Measurements from ENCODE around the gene HAP1.
A peak's percentile ranks its signal among the peaks of the same experiment; 100 is the strongest.
"Not testable (repeated sequence)": the region's sequence is repeated elsewhere in the genome, so short reads cannot be mapped to it uniquely, and the experiment has no call there.

HAP1 gene

GRCh38 chr17:41678907-41679739 lies 55.3 kb downstream of the HAP1 start:
- DNase-seq (ENCODE audit: extremely low read depth, low read depth) = peak; percentile 37
- peak overlapping the region; percentile 16; the same call in 1 of the 2 replicates for H3K4me3 ChIP-seq (replicated peaks; ENCODE audit: low read depth, low read length)
- TF ChIP-seq, protein P1, sequence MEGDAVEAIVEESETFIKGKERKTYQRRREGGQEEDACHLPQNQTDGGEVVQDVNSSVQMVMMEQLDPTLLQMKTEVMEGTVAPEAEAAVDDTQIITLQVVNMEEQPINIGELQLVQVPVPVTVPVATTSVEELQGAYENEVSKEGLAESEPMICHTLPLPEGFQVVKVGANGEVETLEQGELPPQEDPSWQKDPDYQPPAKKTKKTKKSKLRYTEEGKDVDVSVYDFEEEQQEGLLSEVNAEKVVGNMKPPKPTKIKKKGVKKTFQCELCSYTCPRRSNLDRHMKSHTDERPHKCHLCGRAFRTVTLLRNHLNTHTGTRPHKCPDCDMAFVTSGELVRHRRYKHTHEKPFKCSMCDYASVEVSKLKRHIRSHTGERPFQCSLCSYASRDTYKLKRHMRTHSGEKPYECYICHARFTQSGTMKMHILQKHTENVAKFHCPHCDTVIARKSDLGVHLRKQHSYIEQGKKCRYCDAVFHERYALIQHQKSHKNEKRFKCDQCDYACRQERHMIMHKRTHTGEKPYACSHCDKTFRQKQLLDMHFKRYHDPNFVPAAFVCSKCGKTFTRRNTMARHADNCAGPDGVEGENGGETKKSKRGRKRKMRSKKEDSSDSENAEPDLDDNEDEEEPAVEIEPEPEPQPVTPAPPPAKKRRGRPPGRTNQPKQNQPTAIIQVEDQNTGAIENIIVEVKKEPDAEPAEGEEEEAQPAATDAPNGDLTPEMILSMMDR (IDR thresholded peaks at IDR 0.05; ENCODE audit: low read depth, low read length, missing control alignments) = no peak

GRCh38 chr17:41678411-41678906 lies 56.0 kb downstream of the HAP1 start:
- DNase-seq (ENCODE audit: extremely low read depth, low read depth) = no peak
- peak overlapping the region; percentile 16; the same call in 1 of the 2 replicates for H3K4me3 ChIP-seq (replicated peaks; ENCODE audit: low read depth, low read length)
- TF ChIP-seq, protein P1 (IDR thresholded peaks at IDR 0.05; ENCODE audit: low read depth, low read length, missing control alignments) = no peak

DNA sequence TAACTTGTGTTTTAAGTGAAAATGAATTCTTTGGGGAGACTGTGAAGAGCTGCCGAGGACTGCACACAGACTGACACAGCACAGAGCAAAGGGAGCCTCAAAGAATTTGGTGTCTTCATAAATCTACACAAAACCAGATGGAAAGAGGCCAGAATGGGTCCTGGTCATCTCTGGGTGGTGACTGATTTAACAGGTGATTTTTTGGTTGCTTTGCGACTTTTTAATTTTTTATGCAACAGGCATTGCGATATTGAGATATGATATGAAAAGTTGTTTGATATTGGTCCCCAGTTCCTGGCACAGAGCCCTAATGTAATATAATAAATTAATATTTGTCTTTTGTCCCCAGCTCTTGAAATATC lies 58.4 kb downstream of the HAP1 start:
- no peak for DNase-seq (ENCODE audit: extremely low read depth, low read depth)
- TF ChIP-seq, protein P1 (IDR thresholded peaks at IDR 0.05; ENCODE audit: low read depth, low read length, missing control alignments) = no peak
- H3K4me3 ChIP-seq (replicated peaks; ENCODE audit: low read depth, low read length) = no peak overlapping the region

GRCh38 chr17:41675157-41676057 lies 59.0 kb downstream of the HAP1 start:
- DNase-seq (ENCODE audit: extremely low read depth, low read depth); H3K4me3 ChIP-seq (replicated peaks; ENCODE audit: low read depth, low read length): not testable (repeated sequence)

Measured in HFF-Myc (cell line).